HG03135 (cell line): Measurements from ENCODE around the gene MIA2.

Experiments used
- ATAC-seq: cut with Tn5 transposase; IDR thresholded peaks from one replicate; pipeline ENCODE4 v1.9.1; 2021; ENCODE audit warnings: mild to moderate bottlenecking, moderate library complexity; ENCODE audit not compliant: unreplicated experiment

The MIA2 gene

DNA sequence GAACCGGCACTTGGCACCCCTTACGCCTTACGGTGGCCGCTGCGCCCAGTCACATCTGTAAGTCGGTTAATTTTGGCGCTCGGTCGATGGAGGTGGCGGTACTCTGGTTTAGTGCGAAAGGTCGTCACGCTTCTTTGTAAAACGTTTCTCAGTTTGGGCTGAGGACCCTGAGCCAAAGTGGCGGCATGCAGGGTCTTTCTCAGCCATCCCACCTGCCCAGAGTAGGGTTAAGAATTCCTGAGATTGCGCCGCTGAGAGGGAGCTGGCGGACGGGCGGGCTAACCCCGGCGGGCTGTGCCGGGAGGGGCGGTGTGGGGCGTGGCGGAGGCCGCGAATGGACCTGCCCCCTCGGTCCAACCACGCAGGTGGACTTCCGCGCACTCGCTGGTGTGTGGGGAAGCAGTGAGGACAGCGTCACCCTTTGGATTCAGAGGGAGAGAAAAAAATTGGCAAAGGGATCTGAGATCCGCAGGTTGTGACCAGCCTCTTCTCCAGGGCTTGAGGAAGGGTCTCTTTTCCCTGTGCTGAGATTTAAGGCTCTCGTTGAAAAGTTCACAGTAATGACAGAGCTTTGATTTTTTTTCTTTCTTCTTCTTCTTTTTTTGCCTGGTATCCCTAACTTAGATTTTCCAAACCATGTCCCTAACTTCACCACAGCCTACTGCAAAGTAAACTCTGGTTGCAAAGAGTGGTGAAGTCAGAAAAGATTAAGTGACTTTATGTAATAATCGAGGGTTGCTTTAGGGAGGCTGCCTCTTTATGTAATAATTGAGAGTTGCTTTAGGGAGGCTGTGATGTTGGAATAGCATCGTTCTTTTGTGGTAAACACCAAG is 199.1 kb downstream of the MIA2 start:
- peak; percentile 61 for ATAC-seq

DNA sequence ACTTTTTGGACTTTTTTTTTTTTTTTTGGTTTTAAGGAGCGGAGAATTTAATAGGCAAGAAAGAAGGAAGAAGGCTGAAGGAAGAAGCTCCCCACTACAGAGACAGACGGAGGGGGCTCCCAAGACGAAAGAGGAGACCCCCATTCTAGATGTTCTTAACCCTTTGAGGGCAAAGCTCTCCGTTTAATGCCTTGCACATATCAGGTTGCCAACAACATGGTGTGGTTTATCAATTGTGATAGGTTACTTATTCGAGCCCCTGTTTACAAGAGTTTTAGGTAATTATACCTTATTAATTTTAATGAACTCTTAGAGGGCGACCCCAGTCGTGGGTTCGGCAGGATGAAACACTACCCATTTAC is 199.7 kb downstream of the MIA2 start:
- no peak for ATAC-seq

DNA sequence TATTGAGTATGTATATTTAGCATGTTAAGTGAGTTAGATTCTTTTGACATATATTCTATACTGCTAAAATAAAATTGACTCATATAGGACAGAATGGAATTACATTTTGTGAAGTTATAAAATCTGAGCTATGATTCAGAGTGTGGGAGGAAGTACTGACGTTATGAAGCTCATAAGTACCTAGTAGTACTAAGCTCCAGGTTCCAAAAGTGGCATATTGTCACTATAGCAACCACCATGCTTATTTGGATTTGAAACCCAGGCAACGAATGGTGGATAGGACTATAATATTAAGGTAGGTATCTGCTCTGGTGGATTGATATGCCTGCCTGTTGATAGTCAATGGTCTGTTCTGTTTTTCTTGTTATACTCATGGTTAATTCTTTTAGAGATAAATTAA is 200.7 kb downstream of the MIA2 start:
- ATAC-seq, result no peak

DNA sequence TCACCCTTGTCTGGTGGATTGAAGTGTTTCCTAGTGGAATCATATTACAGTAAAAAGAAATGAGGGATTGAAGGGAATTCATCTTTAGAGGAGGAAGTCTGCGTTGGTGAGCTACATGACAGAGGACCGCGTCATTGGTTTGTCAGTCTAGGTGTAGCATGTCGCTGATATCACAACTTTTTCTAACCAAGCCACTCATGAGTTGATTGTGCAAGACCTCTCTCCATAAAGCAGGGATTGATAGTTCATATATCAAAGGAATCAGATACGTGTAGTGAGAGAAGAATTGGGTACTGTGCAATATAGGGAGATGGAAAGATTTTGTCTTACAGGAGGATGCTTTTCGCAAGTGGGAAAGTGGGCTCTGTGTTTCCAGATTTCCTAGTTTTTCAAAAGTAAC is 201.5 kb downstream of the MIA2 start:
- ATAC-seq, result no peak
